Measurements from ENCODE around the gene CACNA2D2.

The CACNA2D2 gene

GRCh38 chr3:50467919-50468318 lies 35.5 kb downstream of the CACNA2D2 start:
- no peak for DNase-seq (ENCODE audit: low read depth in 1 of 2, low spot score in 1 of 2)

DNA sequence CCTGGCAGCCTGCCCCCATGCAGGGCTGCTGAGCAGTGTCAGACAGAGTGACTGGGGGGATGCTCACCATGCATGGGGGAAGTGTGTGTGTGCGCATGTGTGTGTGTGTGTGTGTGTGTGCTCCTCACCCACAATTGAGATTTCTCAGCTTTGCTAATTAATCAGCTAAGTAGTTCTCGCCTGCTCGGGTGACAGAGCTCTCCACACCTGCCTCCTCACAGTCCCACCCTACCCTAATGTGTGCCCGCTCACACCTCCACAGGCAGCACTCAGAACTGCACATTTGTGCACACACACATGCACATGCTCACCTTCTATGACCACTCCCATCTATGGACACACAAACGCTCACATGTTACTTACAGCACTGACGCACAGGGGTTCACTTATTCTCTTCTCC lies 37.3 kb downstream of the CACNA2D2 start:
- DNase-seq (ENCODE audit: low read depth in 1 of 2, low spot score in 1 of 2) = no peak

- DNase-seq (ENCODE audit: low read depth in 1 of 2, low spot score in 1 of 2) = no peak
Measured at GRCh38 chr3:50464569-50464968, 38.9 kb downstream of the CACNA2D2 start.

DNA sequence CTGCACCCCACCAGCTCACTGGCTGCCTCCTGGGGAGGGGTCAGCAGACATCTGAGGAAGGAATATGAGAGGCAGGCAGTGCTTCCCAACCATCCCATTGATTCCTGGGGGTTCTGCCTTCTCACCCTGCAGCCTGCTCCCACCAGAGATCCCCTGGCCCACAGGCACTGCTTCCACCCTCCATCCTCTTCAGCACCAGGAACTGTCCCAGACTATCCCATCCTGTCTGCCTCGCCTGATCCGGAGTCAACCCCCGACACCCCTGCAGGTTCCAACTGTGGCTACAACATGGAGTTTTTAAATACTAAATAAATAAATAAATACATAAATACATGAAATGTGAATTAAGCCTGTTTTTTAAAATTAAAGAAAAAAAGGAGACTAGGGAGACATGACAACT lies 43.6 kb downstream of the CACNA2D2 start:
- no peak for DNase-seq (ENCODE audit: low read depth in 1 of 2, low spot score in 1 of 2)

- DNase-seq (ENCODE audit: low read depth in 1 of 2, low spot score in 1 of 2) = no peak
Measured at GRCh38 chr3:50457988-50458387, 45.4 kb downstream of the CACNA2D2 start.

DNA sequence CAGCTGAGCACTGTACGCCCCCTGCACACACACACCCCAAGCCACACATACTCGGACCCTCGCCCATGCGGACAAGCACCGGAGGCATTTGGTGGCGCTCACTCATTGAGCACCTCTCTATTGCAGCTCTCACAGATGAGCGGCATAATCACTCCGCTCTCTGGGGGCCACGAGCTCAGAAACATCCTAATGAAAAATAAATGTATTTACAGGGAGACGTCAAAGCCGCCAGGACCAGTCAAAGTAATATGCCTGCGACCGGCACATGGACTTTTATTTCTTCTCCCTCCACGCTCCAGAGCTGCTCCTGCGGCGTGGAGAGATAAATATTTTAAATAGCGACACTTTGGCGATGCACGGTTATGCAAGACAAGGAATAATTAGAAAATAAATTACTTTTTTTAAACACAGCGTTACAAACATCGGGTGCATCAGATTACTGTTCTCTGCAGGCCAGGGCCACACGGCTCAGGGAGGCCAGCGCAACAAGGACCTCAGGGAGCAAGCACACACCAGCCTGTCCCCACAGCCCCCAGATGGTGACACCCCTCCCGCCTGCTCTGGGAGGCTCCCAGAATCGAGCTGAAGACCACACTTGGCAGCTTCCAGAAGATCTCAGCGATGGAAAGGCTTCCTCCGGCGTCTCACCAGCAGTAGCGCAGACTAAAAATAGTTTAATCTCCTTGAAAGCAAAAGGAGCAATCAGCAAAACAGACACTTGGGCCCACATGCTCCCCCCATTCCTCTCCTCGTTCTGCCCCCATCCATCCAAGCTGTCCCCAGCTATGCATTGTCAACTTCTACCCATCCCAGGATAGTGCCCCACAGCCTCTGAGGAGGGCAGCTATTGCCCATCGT lies 48.0 kb downstream of the CACNA2D2 start:
- DNase-seq (ENCODE audit: low read depth in 1 of 2, low spot score in 1 of 2) = no peak

DNA sequence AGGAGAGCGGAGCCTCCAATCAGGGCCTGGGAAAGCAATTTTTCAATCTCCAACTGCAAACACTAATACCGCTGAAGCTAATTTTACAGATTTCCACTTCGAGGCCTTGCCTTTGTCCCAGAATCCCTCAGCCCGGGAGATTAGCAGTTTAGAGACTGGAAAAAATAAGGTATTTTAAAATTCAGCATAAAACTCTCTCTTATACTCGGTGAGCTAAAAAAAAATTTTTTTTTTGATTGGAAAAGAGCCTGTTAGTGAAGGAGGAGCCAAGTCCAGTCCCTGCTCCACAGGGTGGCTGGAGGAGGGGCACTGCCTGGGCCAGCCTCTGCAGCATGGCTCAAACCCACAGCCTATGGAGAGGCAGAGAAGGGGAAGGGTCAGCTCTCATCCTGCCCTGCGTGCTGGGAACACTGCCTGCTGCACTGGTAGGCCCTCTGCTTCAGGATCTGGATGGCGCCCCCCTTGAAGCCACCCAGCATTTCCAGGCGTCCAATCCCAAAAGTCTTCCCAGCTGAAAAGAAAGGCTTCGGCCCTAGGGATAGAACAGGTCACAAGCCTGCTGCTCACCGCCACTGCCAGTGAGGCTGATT lies 48.9 kb downstream of the CACNA2D2 start:
- no peak for DNase-seq (ENCODE audit: low read depth in 1 of 2, low spot score in 1 of 2)

- DNase-seq (ENCODE audit: low read depth in 1 of 2, low spot score in 1 of 2) = no peak
Measured at GRCh38 chr3:50453907-50454306, 49.5 kb downstream of the CACNA2D2 start.

DNA sequence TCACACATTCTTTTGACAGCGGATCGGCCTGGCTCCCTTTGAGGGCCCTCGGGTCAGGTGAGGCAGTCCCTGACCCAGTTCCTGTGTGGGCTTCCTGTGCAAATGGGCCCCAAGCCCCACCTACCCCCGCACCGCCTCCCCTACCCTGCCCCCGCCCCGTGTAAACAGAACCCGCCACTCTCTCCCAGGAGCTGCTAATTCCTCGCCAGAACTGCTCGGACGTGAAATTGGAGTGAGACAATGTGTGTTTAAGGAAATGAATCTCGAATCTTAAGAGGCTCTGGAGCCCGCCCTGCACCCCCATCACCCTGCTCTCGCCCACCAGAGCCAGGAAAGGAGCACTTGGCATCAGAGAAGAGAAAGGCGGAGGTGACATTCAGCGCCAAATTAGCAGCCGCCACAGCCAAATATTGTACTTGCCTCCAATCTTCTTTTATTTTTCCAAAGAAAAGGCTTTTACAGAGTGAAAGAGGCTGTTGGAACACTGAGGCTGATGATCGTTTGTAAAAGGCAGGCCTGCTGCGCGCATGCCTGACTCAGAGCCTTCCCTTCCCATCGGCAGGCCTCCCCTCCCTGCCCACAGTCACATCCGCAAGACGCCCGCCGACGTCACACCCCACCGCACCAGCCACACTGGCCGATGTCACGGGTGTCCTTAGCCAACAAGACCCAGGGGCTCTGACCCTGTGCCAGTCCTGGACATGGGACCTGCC lies 53.1 kb downstream of the CACNA2D2 start:
- peak in 1 of 2 donors; percentile 38 for DNase-seq (ENCODE audit: low read depth in 1 of 2, low spot score in 1 of 2)

DNA sequence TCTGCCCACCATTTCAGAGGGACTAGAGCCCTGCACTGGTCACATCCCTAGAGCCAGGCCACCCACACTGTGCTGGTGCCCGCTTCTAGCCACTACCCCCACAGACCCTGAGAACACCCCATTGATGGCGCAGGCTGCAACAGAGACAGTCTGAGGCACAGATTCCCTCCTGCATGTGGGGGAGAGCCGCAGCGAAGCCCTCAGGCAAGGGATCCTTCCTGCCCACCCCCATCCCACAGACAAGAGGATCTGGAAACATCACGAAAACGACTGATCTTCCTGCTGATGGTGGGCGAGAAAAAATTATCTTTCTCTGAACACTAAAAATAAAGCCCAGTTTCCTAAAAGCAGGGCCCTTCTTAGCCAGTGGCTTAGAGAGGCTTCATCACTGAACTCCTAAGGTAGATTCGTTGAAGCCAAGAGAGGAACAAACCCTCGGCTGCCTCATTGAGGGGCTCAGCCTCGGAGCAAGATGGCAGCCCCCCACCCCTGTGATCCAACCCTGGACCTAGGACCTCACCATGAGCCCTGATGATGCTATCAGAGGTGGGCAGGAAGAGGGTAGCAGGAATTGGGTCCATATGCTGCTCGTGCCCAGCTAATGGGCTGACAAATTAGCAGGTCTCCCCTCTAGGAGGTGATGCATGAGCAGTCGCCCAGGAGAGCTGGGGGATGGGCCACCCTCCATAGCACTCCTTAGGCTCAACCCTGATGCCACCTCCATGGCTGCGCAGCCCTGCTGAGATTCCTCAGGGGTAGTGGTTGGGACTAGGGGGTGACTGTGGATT lies 54.5 kb downstream of the CACNA2D2 start:
- DNase-seq (ENCODE audit: low read depth in 1 of 2, low spot score in 1 of 2) = no peak

GRCh38 chr3:50447290-50447840 lies 56.1 kb downstream of the CACNA2D2 start:
- DNase-seq (ENCODE audit: low read depth in 1 of 2, low spot score in 1 of 2) = no peak

DNA sequence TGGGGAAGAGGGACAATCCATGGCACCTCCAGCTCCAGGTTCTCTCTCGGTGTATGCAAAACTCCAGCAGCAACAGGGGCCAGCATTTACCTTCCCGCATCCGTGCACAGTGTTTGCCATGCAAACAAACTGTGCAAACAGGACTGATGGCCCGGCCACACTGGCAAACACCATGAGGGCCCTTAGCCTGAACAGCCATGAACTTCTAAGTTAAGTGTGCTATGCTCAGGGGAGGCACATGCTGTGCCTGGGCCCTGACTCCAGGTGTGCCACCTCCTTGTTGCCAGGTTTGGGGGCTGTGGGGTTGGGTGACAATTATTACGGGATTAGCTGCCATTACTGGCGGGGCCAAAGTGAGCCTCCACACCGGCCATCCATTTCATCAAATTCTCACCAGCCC lies 57.5 kb downstream of the CACNA2D2 start:
- DNase-seq (ENCODE audit: low read depth in 1 of 2, low spot score in 1 of 2) = no peak

DNA sequence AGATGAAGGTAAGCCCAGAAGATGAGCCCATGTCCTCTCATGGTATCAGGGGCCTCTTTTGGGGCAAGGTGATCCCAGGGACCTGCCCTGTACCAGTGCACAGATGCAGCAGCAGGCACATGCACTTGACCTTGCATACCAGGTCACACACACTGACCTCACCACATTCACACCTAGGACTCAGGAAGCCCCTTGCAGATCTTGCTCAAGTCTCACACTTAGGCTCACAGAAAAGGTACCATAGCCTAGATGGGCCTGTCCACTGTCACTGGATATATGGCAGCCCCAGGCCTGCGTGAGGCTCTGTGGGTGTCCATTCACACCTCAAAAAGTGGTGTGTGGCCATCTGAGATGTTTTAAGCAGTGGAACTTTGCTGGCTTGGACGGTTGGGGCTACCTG lies 58.7 kb downstream of the CACNA2D2 start:
- no peak for DNase-seq (ENCODE audit: low read depth in 1 of 2, low spot score in 1 of 2)

GRCh38 chr3:50444213-50444612 lies 59.2 kb downstream of the CACNA2D2 start:
- DNase-seq (ENCODE audit: low read depth in 1 of 2, low spot score in 1 of 2) = no peak

DNA sequence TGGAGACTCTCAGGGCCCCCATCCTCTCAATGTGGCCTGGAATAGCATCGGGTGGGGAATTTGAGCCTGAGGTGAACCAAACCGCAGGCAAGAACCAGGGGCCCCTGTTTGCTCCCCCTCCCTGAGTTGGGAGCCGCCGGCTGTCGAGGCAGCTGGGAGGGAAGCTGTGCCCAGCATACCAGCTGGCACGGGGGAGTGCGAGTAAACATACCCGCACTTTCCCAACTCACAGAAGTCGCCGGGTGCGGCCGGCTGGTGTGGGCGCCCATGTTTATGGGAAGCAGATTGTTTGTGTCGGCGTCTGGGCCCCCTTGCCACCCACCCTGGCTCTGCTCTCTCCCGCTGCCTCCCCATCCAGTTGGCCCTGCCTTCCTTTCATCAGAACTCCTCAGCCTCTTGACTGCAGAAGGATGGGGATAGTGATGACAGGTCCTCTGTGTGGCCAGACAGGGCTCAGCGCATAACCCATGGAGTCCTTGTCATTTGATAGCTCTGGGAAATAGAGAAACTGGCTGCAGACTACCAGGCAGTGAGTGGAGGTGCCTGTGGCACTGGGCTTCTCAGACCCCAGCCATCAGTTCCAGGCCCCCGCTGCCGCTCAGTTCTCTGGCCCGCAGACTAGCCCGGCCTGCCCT lies 60.4 kb downstream of the CACNA2D2 start:
- DNase-seq (ENCODE audit: low read depth in 1 of 2, low spot score in 1 of 2) = no peak

DNA sequence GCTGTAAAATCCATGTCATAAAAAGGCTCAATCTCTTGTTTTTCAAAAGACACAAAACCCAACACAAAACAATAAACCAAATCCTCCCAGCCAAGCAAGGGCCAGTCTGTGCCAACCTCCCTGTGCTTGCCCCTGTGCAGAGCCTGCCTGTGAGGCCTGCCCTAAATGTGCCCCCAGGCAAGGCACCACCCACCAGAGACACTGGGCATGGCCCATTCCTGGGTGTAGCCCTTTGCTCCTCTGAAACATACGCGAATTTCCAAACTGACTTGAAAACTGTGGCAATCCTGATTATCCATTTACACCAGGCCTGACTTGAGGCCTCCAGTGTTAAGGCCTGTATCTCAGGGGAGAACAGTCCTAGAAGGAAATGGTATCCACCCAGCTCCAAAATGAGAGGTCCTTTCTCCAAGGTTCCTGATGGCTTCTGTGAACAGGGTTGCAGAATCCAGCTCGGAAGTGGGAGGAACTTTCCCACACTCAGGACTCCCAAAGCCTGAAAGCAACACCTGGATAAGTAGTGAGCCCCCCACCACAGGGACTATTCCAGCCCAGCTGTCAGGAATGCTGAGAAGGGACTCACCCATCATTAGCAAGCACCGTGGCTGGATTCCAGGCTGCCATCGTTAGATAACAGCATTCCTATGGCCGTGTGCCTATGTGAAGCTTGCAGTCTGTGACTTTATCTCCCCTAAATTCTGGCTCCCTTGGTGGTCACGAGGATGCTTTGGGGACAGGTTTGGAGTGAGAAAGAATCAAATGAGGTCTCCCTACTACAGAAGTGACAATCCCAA lies 61.8 kb downstream of the CACNA2D2 start:
- no peak for DNase-seq (ENCODE audit: low read depth in 1 of 2, low spot score in 1 of 2)

GRCh38 chr3:50436114-50436674 lies 67.2 kb downstream of the CACNA2D2 start:
- DNase-seq (ENCODE audit: low read depth in 1 of 2, low spot score in 1 of 2) = peak; percentile 48 to 66

GRCh38 chr3:50435371-50436113 lies 67.9 kb downstream of the CACNA2D2 start:
- DNase-seq (ENCODE audit: low read depth in 1 of 2, low spot score in 1 of 2) = no peak

DNA sequence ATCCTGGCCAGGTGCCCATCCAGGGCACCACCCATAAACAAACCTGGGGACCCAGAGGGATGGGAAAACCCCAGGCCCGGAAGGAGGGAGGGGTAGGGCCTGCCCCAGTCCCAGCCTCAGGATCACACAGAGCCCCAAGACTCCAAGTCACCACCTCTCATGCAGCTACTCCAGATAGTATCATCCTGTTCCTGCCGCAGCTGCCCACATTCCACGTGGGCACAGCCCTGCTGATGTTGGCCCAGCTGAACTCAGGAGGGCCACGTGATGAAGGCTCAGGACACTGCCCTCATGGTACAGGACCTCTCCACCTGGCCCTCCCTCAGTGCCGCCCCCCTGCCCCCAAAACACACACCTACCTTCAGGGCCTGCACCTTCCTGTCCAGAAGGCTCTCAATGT lies 69.5 kb downstream of the CACNA2D2 start:
- no peak for DNase-seq (ENCODE audit: low read depth in 1 of 2, low spot score in 1 of 2)

Measured in stimulated activated CD4-positive, alpha-beta T cell treated with anti-CD3 and anti-CD28 coated beads, Interleukin-15, amount 100 ng/mL, for 1 hour (primary cell).